SHP77 treated with DMSO at 0.1 percent for 48 hours (cell line): ENCODE results near the gene CGB7.

Experiments
- DNase-seq: peaks from one replicate; lab custom pipeline; 2025; lab: John Stamatoyannopoulos, UW

CGB7 gene

GRCh38 chr19:49057636-49058234, at the start of gene CGB7:
Gene CGB7, minus strand, starts transcription at chr19:49057749. Its CDS starts 2,374 bp downstream, at chr19:49055375.
- DNase-seq = no peak

- peak; percentile 5 for DNase-seq
These were observed 49.1 kb upstream of the CGB7 start for GRCh38 chr19:49106648-49107135.

- no peak for DNase-seq
These were observed 46.8 kb upstream of the CGB7 start for GRCh38 chr19:49104229-49104864.

GRCh38 chr19:49103331-49104085, 46.0 kb upstream of the CGB7 start:
- DNase-seq = no peak

GRCh38 chr19:49102303-49102702, 44.8 kb upstream of the CGB7 start:
- no peak for DNase-seq

GRCh38 chr19:49101160-49101559, 43.6 kb upstream of the CGB7 start:
- DNase-seq = no peak

- DNase-seq = no peak
These were observed 41.2 kb upstream of the CGB7 start for GRCh38 chr19:49098795-49099194.

GRCh38 chr19:49097453-49098288, 40.1 kb upstream of the CGB7 start:
- peak; percentile 52 for DNase-seq

- no peak for DNase-seq
These were observed 37.2 kb upstream of the CGB7 start for GRCh38 chr19:49094505-49095482.

GRCh38 chr19:49092686-49093085, 35.1 kb upstream of the CGB7 start:
- no peak for DNase-seq

GRCh38 chr19:49091391-49092038, 34.0 kb upstream of the CGB7 start:
- DNase-seq = no peak

GRCh38 chr19:49086296-49086695, 28.7 kb upstream of the CGB7 start:
- DNase-seq = no peak

- DNase-seq = no peak
These were observed 28.3 kb upstream of the CGB7 start for GRCh38 chr19:49085868-49086232.

GRCh38 chr19:49085020-49085867, 27.7 kb upstream of the CGB7 start, which contains the start of gene SNRNP70:
Gene SNRNP70, plus strand, starts transcription at chr19:49085451. Its CDS starts 964 bp downstream, at chr19:49086415.
- peak; percentile 98 for DNase-seq

- DNase-seq = peak; percentile 4
These were observed 26.9 kb upstream of the CGB7 start for GRCh38 chr19:49084206-49085019.

GRCh38 chr19:49081273-49081672, 23.7 kb upstream of the CGB7 start:
- no peak for DNase-seq

- no peak for DNase-seq
These were observed 22.8 kb upstream of the CGB7 start for GRCh38 chr19:49080392-49080791.

- DNase-seq = peak; percentile 24
These were observed 17.3 kb upstream of the CGB7 start for GRCh38 chr19:49074869-49075268.
